Kidney epithelial cell (primary cell): ENCODE measurements around the gene MACROH2A1. TPM values are rescaled to one million over a fixed set of nuclear protein-coding genes. Genes with fewer than 3 reads are reported as not detected.

ENCODE experiments used
- DNase-seq: peaks from one replicate; pipeline ENCODE4 v3.0.0-alpha.2; 2010; ENCODE audit warnings: low read depth
- H3K27me3 ChIP-seq: 2 replicates; pipeline ENCODE4 v1.6.0; 2011; ENCODE audit warnings: low read length; ENCODE audit not compliant: control insufficient read depth, insufficient read depth
- H3K36me3 ChIP-seq: 2 replicates; pipeline ENCODE4 v1.5.1; 2011; ENCODE audit warnings: low read length; ENCODE audit not compliant: control insufficient read depth, insufficient read depth
- H3K4me3 ChIP-seq: 2 replicates; pipeline ENCODE4 v1.5.1; 2011; ENCODE audit warnings: low read depth, mild to moderate bottlenecking, control low read depth, low read length
- total RNA-seq: library from RNA; depleted of rRNA; stranded (reverse); fragments of >200 nt; gene quantifications from 2 replicates; pipeline ENCODE4 v1.2.3, GENCODE V29; 2015
- TF ChIP-seq, protein P1 (sequence below): IDR thresholded peaks from 2 replicates; pipeline ENCODE4 v1.5.1; 2011; ENCODE audit warnings: mild to moderate bottlenecking, moderate library complexity, low read length, control low read depth, inconsistent platforms; ENCODE audit not compliant: insufficient read depth, poor library complexity, severe bottlenecking

The MACROH2A1 gene
- total RNA-seq, 1 donor from 2014 or later = 298 TPM

DNA sequence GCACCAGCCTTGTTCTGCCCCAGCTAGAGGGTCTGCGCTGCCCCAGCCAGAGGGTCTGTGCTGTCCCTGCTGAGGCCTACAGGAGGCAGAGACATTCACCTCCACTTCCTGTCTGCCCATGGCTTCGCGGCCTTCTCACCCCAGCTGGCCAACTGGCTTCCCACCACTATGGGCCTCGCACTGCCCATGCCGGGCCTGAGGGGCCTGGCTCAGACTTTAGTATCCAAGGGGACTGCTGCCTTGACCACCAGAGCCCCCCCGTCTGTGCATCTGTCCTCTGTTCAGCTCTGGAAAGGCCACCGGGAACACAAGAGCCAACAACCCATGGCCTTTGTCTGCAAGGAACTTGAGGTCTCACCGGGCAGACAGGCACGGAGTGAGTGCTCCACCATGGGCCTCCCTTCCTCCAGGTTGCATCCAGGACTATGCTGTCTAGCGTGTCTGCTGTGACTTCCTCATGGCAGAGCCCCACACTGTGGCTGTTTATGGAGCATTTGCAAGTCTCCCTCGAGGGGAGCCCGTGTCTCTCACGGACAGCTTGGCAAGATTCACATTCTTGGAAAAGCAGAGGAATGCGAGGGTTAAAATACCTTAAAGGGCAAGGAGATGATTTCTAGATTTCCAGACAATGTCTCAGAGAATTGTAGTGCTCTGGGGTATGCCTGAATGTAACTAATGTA lies 46.4 kb upstream of the MACROH2A1 start:
- TF ChIP-seq, protein P1, sequence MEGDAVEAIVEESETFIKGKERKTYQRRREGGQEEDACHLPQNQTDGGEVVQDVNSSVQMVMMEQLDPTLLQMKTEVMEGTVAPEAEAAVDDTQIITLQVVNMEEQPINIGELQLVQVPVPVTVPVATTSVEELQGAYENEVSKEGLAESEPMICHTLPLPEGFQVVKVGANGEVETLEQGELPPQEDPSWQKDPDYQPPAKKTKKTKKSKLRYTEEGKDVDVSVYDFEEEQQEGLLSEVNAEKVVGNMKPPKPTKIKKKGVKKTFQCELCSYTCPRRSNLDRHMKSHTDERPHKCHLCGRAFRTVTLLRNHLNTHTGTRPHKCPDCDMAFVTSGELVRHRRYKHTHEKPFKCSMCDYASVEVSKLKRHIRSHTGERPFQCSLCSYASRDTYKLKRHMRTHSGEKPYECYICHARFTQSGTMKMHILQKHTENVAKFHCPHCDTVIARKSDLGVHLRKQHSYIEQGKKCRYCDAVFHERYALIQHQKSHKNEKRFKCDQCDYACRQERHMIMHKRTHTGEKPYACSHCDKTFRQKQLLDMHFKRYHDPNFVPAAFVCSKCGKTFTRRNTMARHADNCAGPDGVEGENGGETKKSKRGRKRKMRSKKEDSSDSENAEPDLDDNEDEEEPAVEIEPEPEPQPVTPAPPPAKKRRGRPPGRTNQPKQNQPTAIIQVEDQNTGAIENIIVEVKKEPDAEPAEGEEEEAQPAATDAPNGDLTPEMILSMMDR = no peak
- no peak for DNase-seq
- Histone ChIP-seq H3K36me3 (no peaks in the 10 kb centered on the region), H3K27me3 (peaks cover 4% of the 10 kb centered on the region), H3K4me3 (no peak overlapping the region)

DNA sequence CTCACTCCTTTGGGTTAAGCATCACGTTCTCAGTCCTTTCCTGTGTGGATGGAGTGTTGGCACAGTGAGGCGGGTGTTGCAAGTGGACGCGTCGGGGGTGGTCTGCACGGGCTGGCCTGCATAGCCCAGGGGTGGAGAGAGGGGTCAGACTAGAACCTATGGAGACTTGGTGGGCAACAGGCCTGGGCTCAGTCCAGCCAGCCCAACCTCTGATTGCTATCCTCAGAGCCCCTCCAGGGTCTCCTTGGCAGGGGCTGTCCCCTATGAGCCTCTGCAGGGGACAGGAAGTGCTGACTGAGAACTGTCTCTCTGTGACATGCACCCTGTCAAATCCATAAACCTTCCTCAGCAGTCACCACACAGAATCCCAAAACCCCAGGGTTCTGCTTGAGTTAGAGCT lies 45.9 kb upstream of the MACROH2A1 start:
- H3K36me3 ChIP-seq = no peaks in the 10 kb centered on the region
- H3K4me3 ChIP-seq = no peak overlapping the region
- peaks cover 4% of the 10 kb centered on the region for H3K27me3 ChIP-seq
- TF ChIP-seq, protein P1 = no peak
- DNase-seq = no peak

DNA sequence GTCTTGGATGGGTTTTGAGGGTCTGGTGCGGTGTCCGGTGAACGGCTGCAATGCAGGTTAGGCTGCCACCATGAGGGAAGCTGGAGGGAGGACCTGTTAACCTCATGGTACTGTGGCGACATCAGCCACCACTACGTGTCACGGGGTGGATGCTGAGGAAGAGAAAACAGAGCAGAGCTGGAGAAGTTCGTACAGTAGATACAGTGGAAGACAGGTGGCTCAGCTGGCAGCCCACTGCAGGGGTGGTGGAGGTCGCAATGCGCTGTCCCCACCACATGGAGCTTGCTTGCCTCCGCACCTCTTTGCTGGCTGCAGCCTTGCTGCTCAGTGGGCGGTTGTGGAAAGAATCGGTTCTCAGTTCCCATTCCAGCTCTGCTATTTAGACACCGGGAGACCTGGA lies 45.3 kb upstream of the MACROH2A1 start:
- no peaks in the 10 kb centered on the region for H3K36me3 ChIP-seq
- DNase-seq = no peak
- peaks cover 4% of the 10 kb centered on the region for H3K27me3 ChIP-seq
- H3K4me3 ChIP-seq = no peak overlapping the region
- TF ChIP-seq, protein P1 = no peak

DNA sequence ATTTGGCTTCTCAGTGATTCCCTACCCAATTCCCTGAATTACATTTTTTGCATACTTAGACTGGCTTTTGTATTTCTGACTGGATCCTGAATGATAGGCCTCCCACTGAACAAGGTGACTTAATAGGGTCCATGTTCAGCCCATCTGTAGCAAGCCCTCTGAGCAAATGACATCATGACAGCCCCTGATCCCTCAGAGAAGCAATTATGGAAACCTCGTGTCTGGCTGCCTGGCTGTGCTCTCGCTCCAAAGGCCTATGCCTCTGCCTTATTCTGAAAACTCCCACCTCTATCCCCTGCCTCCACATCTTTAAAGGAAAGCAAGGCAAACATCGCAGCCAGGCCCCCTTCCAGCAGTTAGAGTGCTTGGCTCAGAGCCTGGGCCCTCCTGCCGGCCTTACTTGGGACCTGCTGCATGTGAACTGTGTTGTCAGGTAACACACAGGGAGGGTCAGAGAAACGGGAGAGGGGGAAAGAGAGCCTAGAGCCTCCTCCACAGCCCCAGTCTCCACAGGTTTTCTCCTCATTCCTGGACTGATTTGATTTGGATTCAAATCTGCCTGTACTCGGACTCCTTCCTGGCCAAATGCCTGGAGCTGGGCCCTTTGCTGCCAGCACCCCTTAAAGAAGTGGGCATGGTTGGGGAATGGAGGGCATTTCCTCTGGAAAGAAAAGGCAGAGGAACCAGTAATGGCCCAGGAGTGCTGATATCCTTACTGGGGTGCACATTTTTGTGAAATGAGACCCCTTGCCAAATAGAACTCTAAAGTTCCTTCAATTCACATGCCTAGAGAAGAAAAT lies 44.3 kb upstream of the MACROH2A1 start:
- Histone ChIP-seq H3K36me3 (no peaks in the 10 kb centered on the region), H3K27me3 (peaks cover 4% of the 10 kb centered on the region), H3K4me3 (no peak overlapping the region)
- no peak for DNase-seq
- TF ChIP-seq, protein P1 = no peak

DNA sequence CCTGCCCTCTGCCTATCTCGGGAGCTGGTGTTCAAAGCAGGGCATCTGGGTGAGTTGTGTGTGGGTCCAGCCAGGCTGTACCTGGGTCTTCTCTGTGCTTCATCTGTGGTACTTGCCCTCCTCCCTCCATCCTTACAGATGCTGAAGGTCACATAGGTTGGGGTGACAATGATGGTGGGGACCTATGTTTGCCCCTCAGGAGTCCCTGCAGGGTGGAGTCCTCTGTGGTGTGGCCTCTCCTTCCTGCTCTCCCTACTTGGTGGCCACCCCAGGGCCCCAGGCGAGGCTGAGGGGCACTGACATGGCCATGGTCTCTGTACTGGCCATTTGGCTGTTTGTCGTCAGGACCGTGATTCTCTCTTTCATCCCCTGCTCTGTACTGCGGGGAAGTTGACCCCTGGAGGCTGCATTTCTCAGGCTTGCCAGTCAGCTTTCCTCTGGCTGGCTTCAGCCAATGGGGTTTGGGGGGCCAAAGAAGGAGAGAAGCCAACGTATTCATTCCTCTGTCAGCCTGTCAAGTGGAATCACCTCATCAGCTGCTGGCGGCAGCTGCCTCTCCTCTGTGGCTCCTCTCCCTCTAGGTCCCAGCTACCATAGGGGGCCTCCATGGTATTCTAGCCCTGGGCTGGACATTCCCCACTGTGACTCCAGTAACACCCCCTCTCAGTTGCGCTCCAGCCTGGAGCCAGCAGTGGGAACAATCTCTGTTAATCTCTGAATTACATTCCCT lies 43.6 kb upstream of the MACROH2A1 start:
- TF ChIP-seq, protein P1 = no peak
- Histone ChIP-seq H3K4me3 (no peak overlapping the region), H3K27me3 (no peaks in the 10 kb centered on the region), H3K36me3 (no peaks in the 10 kb centered on the region)
- DNase-seq = no peak
